ENCODE data around the gene COL6A1.

COL6A1 gene

DNA sequence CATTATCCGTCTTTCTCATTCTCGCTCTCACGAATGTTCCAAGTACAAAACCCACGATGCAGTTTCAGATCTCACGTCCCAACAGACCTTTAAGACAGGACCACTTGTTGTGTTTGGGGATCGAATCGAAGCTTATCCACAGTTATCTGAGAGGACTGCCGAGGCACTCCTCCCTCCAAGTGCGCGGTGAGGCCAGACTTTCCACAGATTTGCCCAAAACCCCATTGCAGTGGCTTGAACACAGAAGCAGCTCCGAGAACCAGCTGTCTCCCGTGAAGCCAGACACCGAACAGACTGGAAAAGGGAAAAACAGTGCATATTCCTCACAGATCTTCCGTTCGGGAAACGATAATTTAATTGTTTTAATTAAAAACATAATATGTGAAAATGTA, 69.8 kb downstream of the COL6A1 start:
- TF ChIP-seq, protein P1, sequence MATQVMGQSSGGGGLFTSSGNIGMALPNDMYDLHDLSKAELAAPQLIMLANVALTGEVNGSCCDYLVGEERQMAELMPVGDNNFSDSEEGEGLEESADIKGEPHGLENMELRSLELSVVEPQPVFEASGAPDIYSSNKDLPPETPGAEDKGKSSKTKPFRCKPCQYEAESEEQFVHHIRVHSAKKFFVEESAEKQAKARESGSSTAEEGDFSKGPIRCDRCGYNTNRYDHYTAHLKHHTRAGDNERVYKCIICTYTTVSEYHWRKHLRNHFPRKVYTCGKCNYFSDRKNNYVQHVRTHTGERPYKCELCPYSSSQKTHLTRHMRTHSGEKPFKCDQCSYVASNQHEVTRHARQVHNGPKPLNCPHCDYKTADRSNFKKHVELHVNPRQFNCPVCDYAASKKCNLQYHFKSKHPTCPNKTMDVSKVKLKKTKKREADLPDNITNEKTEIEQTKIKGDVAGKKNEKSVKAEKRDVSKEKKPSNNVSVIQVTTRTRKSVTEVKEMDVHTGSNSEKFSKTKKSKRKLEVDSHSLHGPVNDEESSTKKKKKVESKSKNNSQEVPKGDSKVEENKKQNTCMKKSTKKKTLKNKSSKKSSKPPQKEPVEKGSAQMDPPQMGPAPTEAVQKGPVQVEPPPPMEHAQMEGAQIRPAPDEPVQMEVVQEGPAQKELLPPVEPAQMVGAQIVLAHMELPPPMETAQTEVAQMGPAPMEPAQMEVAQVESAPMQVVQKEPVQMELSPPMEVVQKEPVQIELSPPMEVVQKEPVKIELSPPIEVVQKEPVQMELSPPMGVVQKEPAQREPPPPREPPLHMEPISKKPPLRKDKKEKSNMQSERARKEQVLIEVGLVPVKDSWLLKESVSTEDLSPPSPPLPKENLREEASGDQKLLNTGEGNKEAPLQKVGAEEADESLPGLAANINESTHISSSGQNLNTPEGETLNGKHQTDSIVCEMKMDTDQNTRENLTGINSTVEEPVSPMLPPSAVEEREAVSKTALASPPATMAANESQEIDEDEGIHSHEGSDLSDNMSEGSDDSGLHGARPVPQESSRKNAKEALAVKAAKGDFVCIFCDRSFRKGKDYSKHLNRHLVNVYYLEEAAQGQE (IDR thresholded peaks at IDR 0.05; ENCODE audit: insufficient read depth in 1 of 2, low read depth in 2 of 2, low read length in 2 of 2): no peak
- no peak for TF ChIP-seq SIN3A (IDR thresholded peaks at IDR 0.05; ENCODE audit: borderline replicate concordance, insufficient read depth, low read length)
- TF ChIP-seq POLR2AphosphoS5 (IDR thresholded peaks at IDR 0.05; ENCODE audit: low read depth, low read length): no peak
- no peak for TF ChIP-seq FOXP2 (optimal IDR thresholded peaks at IDR 0.05; ENCODE audit: borderline replicate concordance, extremely low read depth, extremely low read length, insufficient read depth)
- TF ChIP-seq TAF1 (IDR thresholded peaks at IDR 0.05; ENCODE audit: borderline replicate concordance, insufficient read depth, low read length): no peak

DNA sequence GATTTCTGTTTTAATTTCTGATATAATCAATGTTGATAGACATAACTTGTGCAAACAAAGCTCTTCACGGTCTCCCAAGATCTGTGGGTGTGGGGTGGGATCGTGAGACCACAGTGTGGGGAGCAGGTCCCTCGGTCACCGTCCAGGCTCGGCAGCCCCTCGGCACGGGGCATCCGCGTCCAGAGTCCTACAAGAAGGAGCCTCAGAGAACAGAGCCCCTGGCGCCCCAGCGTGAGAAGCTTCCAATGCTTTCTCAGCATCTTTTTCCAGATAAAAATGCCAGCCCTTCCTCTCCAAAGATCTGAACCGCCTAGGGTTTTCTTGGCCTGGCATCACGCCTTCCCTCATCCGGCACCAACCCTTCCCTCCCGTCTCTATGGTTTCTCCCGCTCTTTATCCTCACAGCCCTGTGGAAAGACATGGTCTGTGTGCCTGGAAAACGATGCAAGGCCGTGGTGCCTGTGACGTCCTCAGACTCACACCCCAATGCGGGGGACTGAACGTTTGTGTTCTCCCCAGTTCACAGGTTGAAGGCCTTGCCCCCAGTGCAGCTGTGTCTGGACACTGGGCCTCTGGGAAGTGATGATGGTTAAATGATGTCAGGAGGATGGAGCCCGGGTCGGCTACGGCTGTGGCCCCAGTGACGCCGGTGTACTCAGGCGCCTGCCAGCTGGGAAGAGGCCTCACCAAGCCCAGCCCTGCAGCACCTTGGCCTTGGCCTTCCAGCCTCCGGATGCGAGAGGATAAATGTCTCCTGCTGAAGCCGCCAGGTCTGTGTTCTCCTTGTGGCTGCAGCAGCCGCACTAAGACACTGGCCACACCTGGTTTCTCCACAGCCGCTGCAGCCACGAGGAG, 70.5 kb downstream of the COL6A1 start:
- TF ChIP-seq FOXP2 (optimal IDR thresholded peaks at IDR 0.05; ENCODE audit: borderline replicate concordance, extremely low read depth, extremely low read length, insufficient read depth) (no peak), SIN3A (IDR thresholded peaks at IDR 0.05; ENCODE audit: borderline replicate concordance, insufficient read depth, low read length) (no peak), POLR2AphosphoS5 (IDR thresholded peaks at IDR 0.05; ENCODE audit: low read depth, low read length) (no peak), TAF1 (IDR thresholded peaks at IDR 0.05; ENCODE audit: borderline replicate concordance, insufficient read depth, low read length) (no peak)
- TF ChIP-seq, protein P1 (IDR thresholded peaks at IDR 0.05; ENCODE audit: insufficient read depth in 1 of 2, low read depth in 2 of 2, low read length in 2 of 2): no peak

DNA sequence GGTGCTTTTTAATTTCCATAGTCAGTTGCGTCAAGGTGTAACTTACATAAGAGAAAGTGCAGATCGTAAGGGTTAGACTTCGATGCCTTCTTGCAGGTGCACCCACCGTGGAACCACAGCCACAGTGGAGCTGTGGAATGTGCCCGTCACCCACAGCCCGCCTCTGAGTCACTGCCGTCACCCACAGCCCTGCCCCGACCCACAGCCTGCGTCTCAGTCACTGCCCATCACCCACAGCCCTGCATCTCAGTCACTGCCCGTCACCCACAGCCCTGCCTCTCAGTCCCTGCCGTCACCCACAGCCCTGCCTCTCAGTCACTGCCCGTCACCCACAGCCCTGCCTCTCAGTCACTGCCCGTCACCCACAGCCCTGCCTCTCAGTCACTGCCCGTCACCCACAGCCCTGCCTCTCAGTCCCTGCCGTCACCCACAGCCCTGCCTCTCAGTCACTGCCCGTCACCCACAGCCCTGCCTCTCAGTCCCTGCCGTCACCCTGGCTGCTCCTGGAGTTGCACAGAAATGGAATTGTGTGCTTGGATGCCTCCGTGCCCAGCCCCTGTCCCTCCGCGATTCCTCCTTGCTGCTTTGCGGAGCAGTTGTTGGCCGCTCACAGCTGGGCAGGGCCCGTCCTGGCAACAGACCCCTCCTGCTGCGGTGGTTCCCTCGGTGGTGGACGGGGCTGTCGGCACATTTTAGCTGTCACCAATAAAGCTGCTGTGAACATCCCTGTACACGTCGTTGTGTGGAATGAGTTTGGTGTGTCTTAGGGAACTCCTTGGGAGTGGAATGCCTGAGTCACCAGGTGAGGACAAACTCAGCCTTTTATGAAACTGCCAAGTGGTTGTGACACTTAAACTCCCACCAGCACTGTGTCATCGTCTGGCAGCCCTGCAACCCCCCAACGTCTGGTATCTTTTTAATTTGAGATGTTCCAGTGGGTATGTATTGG, 71.4 kb downstream of the COL6A1 start:
- TF ChIP-seq, protein P1 (IDR thresholded peaks at IDR 0.05; ENCODE audit: insufficient read depth in 1 of 2, low read depth in 2 of 2, low read length in 2 of 2): no peak
- TF ChIP-seq FOXP2 (optimal IDR thresholded peaks at IDR 0.05; ENCODE audit: borderline replicate concordance, extremely low read depth, extremely low read length, insufficient read depth): no peak

DNA sequence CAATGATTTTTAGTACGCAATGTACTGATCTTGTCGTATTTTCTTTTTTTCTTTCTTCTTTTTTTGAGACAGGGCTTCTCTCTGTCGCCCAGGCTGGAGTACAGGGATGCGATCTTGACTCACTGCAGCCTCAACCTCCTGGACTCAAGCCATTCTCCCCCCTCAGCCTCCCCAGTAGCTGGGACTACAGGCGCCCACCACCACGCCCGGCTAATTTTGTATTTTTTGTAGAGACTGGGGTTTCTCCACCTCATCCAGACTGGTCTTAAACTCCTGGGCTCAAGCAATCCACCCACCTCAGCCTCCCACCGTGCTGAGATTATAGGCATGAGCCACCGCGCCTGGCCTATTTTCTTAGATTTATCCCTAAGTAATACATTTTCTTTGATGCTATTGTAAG, 72.5 kb downstream of the COL6A1 start:
- TF ChIP-seq POLR2AphosphoS5 (IDR thresholded peaks at IDR 0.05; ENCODE audit: low read depth, low read length) (no peak), FOXP2 (optimal IDR thresholded peaks at IDR 0.05; ENCODE audit: borderline replicate concordance, extremely low read depth, extremely low read length, insufficient read depth) (no peak), SIN3A (IDR thresholded peaks at IDR 0.05; ENCODE audit: borderline replicate concordance, insufficient read depth, low read length) (no peak), TAF1 (IDR thresholded peaks at IDR 0.05; ENCODE audit: borderline replicate concordance, insufficient read depth, low read length) (no peak)
- TF ChIP-seq, protein P1 (IDR thresholded peaks at IDR 0.05; ENCODE audit: insufficient read depth in 1 of 2, low read depth in 2 of 2, low read length in 2 of 2): no peak

Data from PFSK-1 (cell line).